ENCODE data around the gene CNOT1. TPM values are rescaled to one million over a fixed set of nuclear protein-coding genes. Genes with fewer than 3 reads are reported as not detected.
"Not testable (repeated sequence)": the region's sequence is repeated elsewhere in the genome, so short reads cannot be mapped to it uniquely, and the experiment has no call there.

Gene CNOT1
- total RNA-seq, 1 donor from 2014 or later, result 157 TPM

- no peak for DNase-seq (ENCODE audit: low read depth, low spot score)
Measured at GRCh38 chr16:58638148-58639036, 8.8 kb upstream of the CNOT1 start.

GRCh38 chr16:58637021-58637420 lies 7.4 kb upstream of the CNOT1 start:
- not testable (repeated sequence) for DNase-seq (ENCODE audit: low read depth, low spot score)

GRCh38 chr16:58636466-58636865 lies 6.8 kb upstream of the CNOT1 start:
- DNase-seq (ENCODE audit: low read depth, low spot score), result no peak

- no peak for DNase-seq (ENCODE audit: low read depth, low spot score)
Measured at GRCh38 chr16:58635502-58635901, 5.9 kb upstream of the CNOT1 start.

GRCh38 chr16:58634265-58634802 lies 4.7 kb upstream of the CNOT1 start:
- no peak for DNase-seq (ENCODE audit: low read depth, low spot score)

- no peak for DNase-seq (ENCODE audit: low read depth, low spot score)
Measured at GRCh38 chr16:58628845-58629732, 537 bp downstream of the CNOT1 start.

GRCh38 chr16:58624209-58624608 lies 5.4 kb downstream of the CNOT1 start:
- DNase-seq (ENCODE audit: low read depth, low spot score), result no peak

GRCh38 chr16:58620396-58620795 lies 9.2 kb downstream of the CNOT1 start:
- DNase-seq (ENCODE audit: low read depth, low spot score), result no peak

- DNase-seq (ENCODE audit: low read depth, low spot score), result no peak
Measured at GRCh38 chr16:58615280-58615679, 14.3 kb downstream of the CNOT1 start.

GRCh38 chr16:58614860-58615259 lies 14.8 kb downstream of the CNOT1 start:
- DNase-seq (ENCODE audit: low read depth, low spot score), result no peak

- DNase-seq (ENCODE audit: low read depth, low spot score), result no peak
Measured at GRCh38 chr16:58614212-58614611, 15.4 kb downstream of the CNOT1 start.

GRCh38 chr16:58612965-58613364 lies 16.7 kb downstream of the CNOT1 start:
- DNase-seq (ENCODE audit: low read depth, low spot score), result not testable (repeated sequence)

- DNase-seq (ENCODE audit: low read depth, low spot score), result no peak
Measured at GRCh38 chr16:58608601-58609136, 21.0 kb downstream of the CNOT1 start.

- no peak for DNase-seq (ENCODE audit: low read depth, low spot score)
Measured at GRCh38 chr16:58605562-58605961, 24.1 kb downstream of the CNOT1 start.

GRCh38 chr16:58591083-58591482 lies 38.5 kb downstream of the CNOT1 start:
- DNase-seq (ENCODE audit: low read depth, low spot score), result no peak

- DNase-seq (ENCODE audit: low read depth, low spot score), result no peak
Measured at GRCh38 chr16:58589326-58589905, 40.2 kb downstream of the CNOT1 start.

GRCh38 chr16:58588406-58588805 lies 41.2 kb downstream of the CNOT1 start:
- no peak for DNase-seq (ENCODE audit: low read depth, low spot score)

GRCh38 chr16:58586340-58587030 lies 43.1 kb downstream of the CNOT1 start:
- DNase-seq (ENCODE audit: low read depth, low spot score), result no peak

- no peak for DNase-seq (ENCODE audit: low read depth, low spot score)
Measured at GRCh38 chr16:58584831-58585505, 44.7 kb downstream of the CNOT1 start.
